Pancreas (tissue), 10 donors: Measurements from ENCODE around the gene GPS2. TPM values are rescaled to one million over a fixed set of nuclear protein-coding genes. Genes with fewer than 3 reads are reported as not detected.

Experiments used
- ATAC-seq, 4 donors: fragments of 200-7000 bp; cut with Tn5 transposase; one replicate each; pipeline versions ENCODE4 v1.8.0 to v1.9.1; 2020; ENCODE audit warnings: mild to moderate bottlenecking in 4 of 4, moderate library complexity in 4 of 4
- DNase-seq, 6 donors: peaks; one replicate each; pipeline ENCODE4 v3.0.0-alpha.2; 2020
- FAIRE-seq: peaks from 2 replicates; lab custom pipeline; 2012; peaks lifted over from hg19 to GRCh38; lab: Jason Lieb, UNC
- H3K27ac ChIP-seq, 4 donors: fragments of 200-600 bp; sonication (generic); 1 replicate in 3 of 4; 2 replicates in 1 of 4; pipeline versions ENCODE4 v1.5.0 to v1.8.0; 2020
- H3K27me3 ChIP-seq, 4 donors: fragments of 200-600 bp; one replicate each; pipeline ENCODE4 v1.8.0; 2021
- H3K36me3 ChIP-seq, 3 donors: fragments of 200-600 bp; sonication (generic) in 1 of 3; one replicate each; pipeline versions ENCODE4 v1.5.0 to v1.8.0; 2020 to 2021
- H3K4me1 ChIP-seq, 3 donors: fragments of 200-600 bp; one replicate each; pipeline ENCODE4 v1.8.0; 2021
- H3K4me3 ChIP-seq, 4 donors: fragments of 200-600 bp; sonication (generic) in 2 of 4; one replicate each; pipeline versions ENCODE4 v1.5.0 to v1.8.0; 2020 to 2021
- H3K9me3 ChIP-seq, 4 donors: fragments of 200-600 bp; one replicate each; pipeline ENCODE4 v1.8.0; 2021
- WGBS, 2 donors: extraction: QIAGEN DNeasy Blood & Tissue Kit; methylation state at CpG; one replicate each; pipeline ENCODE4 v1.1.7; 2013; 5-methylcytosine and 5-hydroxymethylcytosine counted together
- intact Hi-C, 3 donors: fragments of 100-400 bp; cut with DNase I; formaldehyde crosslinking; loops; one replicate each; pipeline versions ENCODE4 v1.11.1 to v1.14.2; 2022
- polyA plus RNA-seq, 2 donors: library from polyadenylated mRNA; stranded (reverse); fragments of 200-250 nt; gene quantifications; one replicate each; pipeline ENCODE4 v1.2.3, GENCODE V29; 2013
- total RNA-seq, 6 donors: library from RNA; stranded (reverse); fragmentation: NEBNext Ultra II Directional in 4 of 6; extraction: Animal tissue kit (Norgen Biotek cat#: 25700) in 4 of 6; gene quantifications; one replicate each; pipeline versions ENCODE4 v1.2.1 to v1.2.4, GENCODE V29; 2021 to 2023
- TF ChIP-seq, protein P1 (sequence below), 4 donors: fragments of 200-600 bp; sonication (generic) in 3 of 4; IDR thresholded peaks; one replicate each; pipeline versions ENCODE4 v1.5.0 to v1.8.0; 2021; ENCODE audit warnings: antibody characterized with exemption in 4 of 4
- donor health status: healthy with polysubstance abuse.
- donor health status: DM: no; HTN: no; CAD: no; lungs with moderate emphysema.
- donor health status: DM: no; HTN: no; CAD: no.
- donor health status: control.
- donor health status: control.
- donor health status: Bipolar disorder and iron deficiency.
- donor health status: DM: yes; HTN: yes; CAD: no.
- donor health status: DM: no; HTN: no; CAD: no.
- donor health status: DM: no; HTN: no; CAD: no.
- donor health status: DM: yes; HTN: yes; CAD: no.

GPS2 gene
- total and polyA plus RNA-seq, 8 donors: 22.1 to 101 (median 30.6) TPM

DNA sequence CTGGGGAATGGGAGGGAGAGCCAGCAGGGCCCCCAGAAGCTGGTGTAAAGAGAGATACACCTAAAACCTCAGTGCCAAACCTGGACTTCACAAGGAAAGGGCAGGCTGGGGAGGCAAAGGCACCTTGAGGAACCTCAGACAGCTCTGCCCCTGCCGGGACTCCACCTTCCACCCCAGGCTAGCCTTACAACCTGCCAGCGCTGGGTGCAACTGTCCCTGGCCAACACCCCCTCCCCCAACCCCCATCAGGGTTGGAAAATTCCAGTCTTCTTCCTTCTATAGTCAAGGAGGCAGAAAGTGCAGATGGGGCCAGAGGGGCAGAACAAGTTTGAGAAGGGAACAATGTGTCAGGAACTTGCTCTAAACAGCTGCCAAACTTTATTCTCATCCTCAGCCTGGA is 23.0 kb downstream of the GPS2 start:
- FAIRE-seq: no peak
- no peak overlapping the region for H3K4me3 ChIP-seq
- H3K27ac ChIP-seq: no peak overlapping the region
- TF ChIP-seq, protein P1, sequence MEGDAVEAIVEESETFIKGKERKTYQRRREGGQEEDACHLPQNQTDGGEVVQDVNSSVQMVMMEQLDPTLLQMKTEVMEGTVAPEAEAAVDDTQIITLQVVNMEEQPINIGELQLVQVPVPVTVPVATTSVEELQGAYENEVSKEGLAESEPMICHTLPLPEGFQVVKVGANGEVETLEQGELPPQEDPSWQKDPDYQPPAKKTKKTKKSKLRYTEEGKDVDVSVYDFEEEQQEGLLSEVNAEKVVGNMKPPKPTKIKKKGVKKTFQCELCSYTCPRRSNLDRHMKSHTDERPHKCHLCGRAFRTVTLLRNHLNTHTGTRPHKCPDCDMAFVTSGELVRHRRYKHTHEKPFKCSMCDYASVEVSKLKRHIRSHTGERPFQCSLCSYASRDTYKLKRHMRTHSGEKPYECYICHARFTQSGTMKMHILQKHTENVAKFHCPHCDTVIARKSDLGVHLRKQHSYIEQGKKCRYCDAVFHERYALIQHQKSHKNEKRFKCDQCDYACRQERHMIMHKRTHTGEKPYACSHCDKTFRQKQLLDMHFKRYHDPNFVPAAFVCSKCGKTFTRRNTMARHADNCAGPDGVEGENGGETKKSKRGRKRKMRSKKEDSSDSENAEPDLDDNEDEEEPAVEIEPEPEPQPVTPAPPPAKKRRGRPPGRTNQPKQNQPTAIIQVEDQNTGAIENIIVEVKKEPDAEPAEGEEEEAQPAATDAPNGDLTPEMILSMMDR (IDR thresholded peaks at IDR 0.05): no peak
- no peaks in the 10 kb centered on the region for H3K27me3 ChIP-seq
- no peaks in the 10 kb centered on the region for H3K36me3 ChIP-seq
- no peak for DNase-seq
- ATAC-seq: no peak
- H3K4me1 ChIP-seq: peaks cover 0 to 18% (median 13%) of the 10 kb centered on the region in 3 donors
- intact Hi-C loops: loop anchor here in 1 of 3 donors (10.0 kb wide), 1 partner anchor 247 kb away; the partner anchor contains the start of gene SLC16A11
- whole genome bisulfite sequencing, 2 donors: 73 to 81% methylated on average over 2 of the region's 2 CpGs
- H3K9me3 ChIP-seq: no peaks in the 10 kb centered on the region

DNA sequence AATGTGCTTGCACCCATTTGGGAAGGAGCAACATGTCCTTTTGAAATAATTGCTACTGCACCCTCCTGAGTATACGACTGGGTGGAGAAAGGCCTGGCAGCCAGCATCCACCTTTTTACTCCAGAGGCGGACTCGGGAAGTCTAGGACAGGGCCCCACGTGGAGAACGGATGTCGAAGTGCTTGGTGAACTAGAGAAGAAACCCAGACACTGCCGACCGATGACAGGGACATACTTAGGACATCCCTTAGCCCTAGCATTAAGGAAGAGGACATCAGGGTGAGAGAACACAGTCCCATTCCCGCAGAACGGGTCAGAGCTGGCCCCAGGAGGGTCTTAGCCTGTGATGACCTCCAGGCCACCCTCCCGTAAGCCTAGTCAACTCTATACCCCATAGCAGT is 24.5 kb downstream of the GPS2 start:
- Histone ChIP-seq H3K4me3 (no peak overlapping the region), H3K36me3 (no peaks in the 10 kb centered on the region), H3K4me1 (peaks cover 0 to 14% (median 5%) of the 10 kb centered on the region in 3 donors), H3K9me3 (no peaks in the 10 kb centered on the region), H3K27me3 (no peaks in the 10 kb centered on the region), H3K27ac (no peak overlapping the region)
- FAIRE-seq (no peak), ATAC-seq (no peak), DNase-seq (no peak)
- intact Hi-C loops: loop anchor here in 1 of 3 donors (10.0 kb wide), 1 partner anchor 246 kb away; the partner anchor contains the start of gene SLC16A11
- 74 to 81% methylated on average over 11 of the region's 11 CpGs for WGBS, 2 donors
- TF ChIP-seq, protein P1 (IDR thresholded peaks at IDR 0.05): no peak

DNA sequence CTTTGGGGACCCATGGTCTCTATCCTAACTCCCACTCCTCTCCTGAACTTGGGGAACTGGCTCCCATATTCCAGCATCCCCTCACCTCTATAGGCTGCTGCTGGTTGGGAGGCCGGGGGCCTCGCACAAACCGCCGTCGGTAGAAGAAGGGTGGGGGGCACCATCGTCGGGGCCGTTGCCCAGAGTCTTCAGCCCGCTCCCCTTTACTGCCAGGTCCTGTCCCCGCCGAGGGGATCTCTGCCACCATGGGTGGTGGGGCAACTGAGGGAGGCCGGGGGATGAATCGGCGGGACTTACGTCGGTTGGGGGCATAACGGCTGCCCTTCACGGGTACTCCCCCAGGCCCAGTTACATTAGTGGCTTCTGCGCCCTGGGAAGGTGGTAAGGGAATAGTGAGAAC is 25.0 kb downstream of the GPS2 start:
- no peaks in the 10 kb centered on the region for H3K27me3 ChIP-seq
- no peak for ATAC-seq
- H3K4me3 ChIP-seq: no peak overlapping the region
- no peaks in the 10 kb centered on the region for H3K9me3 ChIP-seq
- DNase-seq: no peak
- H3K27ac ChIP-seq: no peak overlapping the region
- no peak for FAIRE-seq
- 86 to 88% methylated on average over 19 of the region's 19 CpGs for WGBS, 2 donors
- H3K36me3 ChIP-seq: no peaks in the 10 kb centered on the region
- H3K4me1 ChIP-seq: peaks cover 0 to 11% (median 4%) of the 10 kb centered on the region in 3 donors
- intact Hi-C loops: loop anchor here in 1 of 3 donors (10.0 kb wide), 1 partner anchor 245 kb away; the partner anchor contains the start of gene SLC16A11
- TF ChIP-seq, protein P1 (IDR thresholded peaks at IDR 0.05): no peak

DNA sequence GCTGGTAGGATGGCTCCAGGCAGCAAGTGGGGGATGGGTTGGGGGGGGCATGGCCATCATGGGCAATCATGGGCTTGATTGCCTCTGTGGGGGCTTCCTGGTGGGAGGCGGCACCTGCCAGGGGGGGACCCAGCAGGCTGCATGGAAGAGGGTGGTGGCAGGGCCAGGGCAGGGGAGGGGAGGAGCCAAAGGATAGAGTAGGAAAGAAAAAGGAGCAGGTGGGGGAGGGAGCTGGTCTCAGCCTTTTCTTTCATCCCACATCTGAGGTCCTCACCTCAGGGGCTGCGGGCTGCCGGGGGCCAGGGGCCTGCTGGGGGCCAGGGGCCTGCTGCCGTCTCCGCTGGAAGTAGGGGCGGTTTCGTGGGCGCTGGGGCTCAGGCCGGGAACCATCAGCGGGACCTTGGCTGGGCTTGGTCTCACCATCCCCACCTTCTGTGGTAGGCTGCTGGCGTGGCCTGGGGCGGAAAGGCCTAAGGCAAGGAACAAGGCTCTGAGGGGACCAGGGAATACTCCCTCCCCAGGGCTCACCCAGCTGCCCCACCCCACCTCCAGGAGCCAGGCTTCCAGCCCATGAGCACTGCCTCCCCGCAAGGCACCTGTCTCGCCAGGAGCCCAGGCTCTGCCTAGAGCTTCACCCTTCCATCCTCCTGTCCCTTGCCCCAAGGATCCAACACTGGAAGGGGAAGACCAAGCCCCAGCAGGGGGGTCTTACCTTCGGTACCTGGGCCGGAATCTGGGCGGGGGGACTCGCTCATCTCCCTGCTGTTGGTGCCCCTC is 25.7 kb downstream of the GPS2 start:
- Histone ChIP-seq H3K9me3 (no peaks in the 10 kb centered on the region), H3K4me3 (no peak overlapping the region), H3K36me3 (no peaks in the 10 kb centered on the region), H3K27ac (no peak overlapping the region), H3K27me3 (no peaks in the 10 kb centered on the region), H3K4me1 (peaks cover 0 to 5% (median 0%) of the 10 kb centered on the region in 3 donors)
- FAIRE-seq: no peak
- no peak for DNase-seq
- 85 to 88% methylated on average over 17 to 18 of the region's 18 CpGs for WGBS, 2 donors
- no peak for ATAC-seq
- intact Hi-C loops: loop anchor here in 1 of 3 donors (10.0 kb wide), 1 partner anchor 245 kb away; the partner anchor contains the start of gene SLC16A11
- TF ChIP-seq, protein P1 (IDR thresholded peaks at IDR 0.05): no peak

DNA sequence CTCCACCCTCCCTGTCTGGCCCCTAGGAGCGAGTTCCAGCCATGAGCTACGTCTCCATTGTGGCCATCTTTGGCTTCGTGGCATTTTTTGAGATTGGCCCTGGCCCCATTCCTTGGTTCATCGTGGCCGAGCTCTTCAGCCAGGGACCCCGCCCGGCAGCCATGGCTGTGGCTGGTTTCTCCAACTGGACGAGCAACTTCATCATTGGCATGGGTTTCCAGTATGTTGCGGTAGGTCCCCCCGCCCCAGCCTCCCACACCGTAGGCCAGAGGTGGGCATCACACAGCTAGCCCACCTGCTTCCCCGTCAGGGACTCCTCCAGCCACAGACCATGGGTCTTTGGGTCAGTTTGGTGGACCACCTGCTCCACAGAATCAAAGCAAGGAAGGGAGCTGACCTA is 29.5 kb downstream of the GPS2 start:
- intact Hi-C loops: no loop called here
- DNase-seq: no peak
- no peak for FAIRE-seq
- peaks cover 4 to 13% (median 9%) of the 10 kb centered on the region in 3 donors for H3K4me1 ChIP-seq
- no peak for ATAC-seq
- H3K27me3 ChIP-seq: no peaks in the 10 kb centered on the region
- 85 to 89% methylated on average over 12 of the region's 12 CpGs for WGBS, 2 donors
- H3K27ac ChIP-seq: no peak overlapping the region
- no peaks in the 10 kb centered on the region for H3K36me3 ChIP-seq
- H3K9me3 ChIP-seq: no peaks in the 10 kb centered on the region
- no peak overlapping the region for H3K4me3 ChIP-seq
- TF ChIP-seq, protein P1 (IDR thresholded peaks at IDR 0.05): no peak
